IMR-90 (cell line): ENCODE data around the gene CASP9.

Experiments used
- BHLHE40 ChIP-seq: fragments of 150-350 bp; IDR thresholded peaks from 2 replicates; pipeline ENCODE4 v1.6.1; 2016; ENCODE audit warnings: mild to moderate bottlenecking, low read depth, low read length
- CEBPB ChIP-seq: IDR thresholded peaks from 2 replicates; pipeline ENCODE4 v1.6.1; 2012; ENCODE audit warnings: low read depth, low read length, improper control_type of control experiment
- CTCF ChIP-seq: conservative IDR thresholded peaks from 2 replicates; pipeline ENCODE4 v1.5.1; 2012; ENCODE audit warnings: mild to moderate bottlenecking, low read depth, low read length, improper control_type of control experiment
- ELK1 ChIP-seq: fragments of 150-350 bp; IDR thresholded peaks from 2 replicates; pipeline ENCODE4 v1.6.1; 2016; ENCODE audit warnings: low read depth, mild to moderate bottlenecking, low read length, moderate library complexity, borderline replicate concordance
- MAZ ChIP-seq: IDR thresholded peaks from 2 replicates; pipeline ENCODE4 v1.6.1; 2012; ENCODE audit warnings: low read depth, mild to moderate bottlenecking, low read length, improper control_type of control experiment, moderate library complexity, borderline replicate concordance
- POLR2A ChIP-seq: IDR thresholded peaks from 2 replicates; pipeline ENCODE4 v1.6.1; 2012; ENCODE audit warnings: mild to moderate bottlenecking, low read depth, low read length
- RCOR1 ChIP-seq: IDR thresholded peaks from 2 replicates; pipeline ENCODE4 v1.6.1; 2012; ENCODE audit warnings: mild to moderate bottlenecking, low read length, improper control_type of control experiment; ENCODE audit not compliant: insufficient replicate concordance

GRCh38 chr1:15457585-15457984 lies 66.4 kb downstream of the CASP9 start:
- TF ChIP-seq CTCF (no peak), POLR2A (no peak), ELK1 (no peak), CEBPB (no peak), BHLHE40 (no peak), RCOR1 (no peak), MAZ (no peak)
